H1 (cell line): ENCODE results near the gene PRSS53. TPM values are rescaled to one million over a fixed set of nuclear protein-coding genes. Genes with fewer than 3 reads are reported as not detected.

Experiments used
- CTCF ChIA-PET: fragments of 300-600 bp; sonication (Branson Sonifier 250); formaldehyde crosslinking; loops from one replicate; lab custom pipeline; 2021; ENCODE audit not compliant: partially characterized antibody; lab: Charles Lee
- POLR2A ChIA-PET: fragments of 300-600 bp; sonication (Branson Sonifier 250); formaldehyde crosslinking; loops from one replicate; lab custom pipeline; 2021; ENCODE audit warnings: inconsistent platforms; ENCODE audit not compliant: partially characterized antibody; lab: Charles Lee
- DNase-seq, 2 experiments: peaks; one replicate each; pipeline versions ENCODE4 v3.0.0 to v3.0.0-alpha.2; 2010 to 2022; ENCODE audit warnings: low spot score in 2 of 2, low read depth in 1 of 2, mixed read lengths in 1 of 2
- FAIRE-seq: peaks from 2 replicates; lab custom pipeline; 2011; peaks lifted over from hg19 to GRCh38; lab: Jason Lieb, UNC
- H2AFZ ChIP-seq: 2 replicates; pipeline ENCODE4 v1.8.1; 2012; ENCODE audit warnings: low read length, inconsistent platforms
- H2AK5ac ChIP-seq: 2 replicates; pipeline ENCODE4 v1.6.1; 2013; ENCODE audit warnings: low read depth, low read length
- H2BK120ac ChIP-seq: replicated peaks from 2 replicates; pipeline ENCODE3; 2013; ENCODE audit warnings: low read depth, low read length, inconsistent platforms
- H2BK12ac ChIP-seq: 2 replicates; pipeline ENCODE4 v1.6.1; 2013; ENCODE audit warnings: low read depth, low read length
- H2BK15ac ChIP-seq: 2 replicates; pipeline ENCODE4 v1.6.1; 2013; ENCODE audit warnings: low read length
- H2BK20ac ChIP-seq: 2 replicates; pipeline ENCODE4 v1.6.1; 2013; ENCODE audit warnings: low read length
- H2BK5ac ChIP-seq: 2 replicates; pipeline ENCODE4 v1.6.1; 2013; ENCODE audit warnings: low read depth, low read length
- H3K14ac ChIP-seq: 2 replicates; pipeline ENCODE4 v1.6.1; 2013; ENCODE audit warnings: inconsistent platforms; ENCODE audit not compliant: insufficient read length
- H3K18ac ChIP-seq: 2 replicates; pipeline ENCODE4 v1.6.1; 2013; ENCODE audit warnings: low read length; ENCODE audit errors: extremely low read depth
- H3K23ac ChIP-seq: 2 replicates; pipeline ENCODE4 v1.6.1; 2013; ENCODE audit warnings: inconsistent platforms; ENCODE audit not compliant: insufficient read length
- H3K23me2 ChIP-seq: 2 replicates; pipeline ENCODE4 v1.6.1; 2013; ENCODE audit warnings: low read depth, low read length
- H3K27ac ChIP-seq: 2 replicates; pipeline ENCODE4 v1.6.1; 2011; ENCODE audit warnings: low read depth, low read length, inconsistent platforms
- H3K27me3 ChIP-seq, 4 experiments: replicated peaks in 1 of 4; 1 replicate in 1 of 4; 2 replicates in 3 of 4; pipeline versions ENCODE4 v1.6.1 to v1.8.1; 2011 to 2013; ENCODE audit warnings: low read length in 3 of 4, mild to moderate bottlenecking in 3 of 4, inconsistent platforms in 2 of 4, mixed read lengths in 2 of 4, moderate library complexity in 1 of 4; ENCODE audit not compliant: control insufficient read depth in 3 of 4, insufficient read depth in 3 of 4; ENCODE audit errors: extremely low read depth in 1 of 4
- H3K36me3 ChIP-seq, 4 experiments: 2 replicates each; pipeline versions ENCODE4 v1.6.1 to v1.8.1; 2011 to 2013; ENCODE audit warnings: mild to moderate bottlenecking in 4 of 4, low read length in 3 of 4, moderate library complexity in 2 of 4, control low read depth in 1 of 4, inconsistent platforms in 1 of 4; ENCODE audit not compliant: insufficient read depth in 4 of 4, control insufficient read depth in 2 of 4
- H3K4ac ChIP-seq: replicated peaks from 2 replicates; pipeline ENCODE3; 2013; ENCODE audit warnings: low read length, low read depth, mixed read lengths, inconsistent platforms; ENCODE audit not compliant: insufficient read length
- H3K4me1 ChIP-seq, 4 experiments: replicated peaks in 1 of 4; 1 replicate in 1 of 4; 2 replicates in 3 of 4; pipeline versions ENCODE4 v1.6.1 to v1.8.1; 2011 to 2013; ENCODE audit warnings: low read length in 3 of 4, inconsistent platforms in 2 of 4, mixed read lengths in 1 of 4; ENCODE audit not compliant: insufficient read depth in 4 of 4, control insufficient read depth in 3 of 4
- H3K4me2 ChIP-seq, 2 experiments: 2 replicates each; pipeline versions ENCODE4 v1.6.1 to v1.8.1; 2011 to 2013; ENCODE audit warnings: low read depth in 2 of 2, low read length in 2 of 2, control low read depth in 1 of 2, inconsistent platforms in 1 of 2, mild to moderate bottlenecking in 1 of 2; ENCODE audit not compliant: insufficient read depth in 1 of 2
- H3K4me3 ChIP-seq, 4 experiments: fragments of 200-600, 300-600 bp in 1 of 4; sonication (generic), shearing (Covaris generic), sonication (Bioruptor Twin) in 1 of 4; 2 replicates each; pipeline versions ENCODE4 v1.5.1 to v1.8.1; 2011 to 2016; ENCODE audit warnings: low read length in 4 of 4, low read depth in 3 of 4, control low read depth in 2 of 4, inconsistent platforms in 2 of 4, mild to moderate bottlenecking in 2 of 4, mixed read lengths in 1 of 4, moderate library complexity in 1 of 4; ENCODE audit not compliant: insufficient read depth in 2 of 4; ENCODE audit errors: extremely low read depth in 1 of 4
- H3K56ac ChIP-seq: replicated peaks from 2 replicates; pipeline ENCODE3; 2013; ENCODE audit warnings: low read depth, mild to moderate bottlenecking, mixed read lengths, low read length, inconsistent platforms; ENCODE audit not compliant: insufficient read length
- H3K79me1 ChIP-seq: 2 replicates; pipeline ENCODE4 v1.6.1; 2013; ENCODE audit warnings: low read depth, low read length, control low read depth
- H3K79me2 ChIP-seq, 2 experiments: 2 replicates each; pipeline versions ENCODE4 v1.6.1 to v1.8.1; 2012 to 2013; ENCODE audit warnings: low read length in 2 of 2, mild to moderate bottlenecking in 2 of 2, inconsistent platforms in 1 of 2; ENCODE audit not compliant: insufficient read depth in 2 of 2, control insufficient read depth in 1 of 2
- H3K9ac ChIP-seq, 4 experiments: replicated peaks in 1 of 4; 1 replicate in 1 of 4; 2 replicates in 3 of 4; pipeline versions ENCODE4 v1.6.1 to v1.8.1; 2011 to 2013; ENCODE audit warnings: low read depth in 3 of 4, low read length in 3 of 4, control low read depth in 2 of 4, mild to moderate bottlenecking in 2 of 4, moderate library complexity in 2 of 4, inconsistent platforms in 1 of 4; ENCODE audit errors: extremely low read depth in 1 of 4
- H3K9me3 ChIP-seq, 2 experiments: 2 replicates each; pipeline versions ENCODE4 v1.6.1 to v1.8.1; 2012 to 2013; ENCODE audit warnings: mild to moderate bottlenecking in 2 of 2, moderate library complexity in 2 of 2, control low read depth in 1 of 2, inconsistent platforms in 1 of 2, low read depth in 1 of 2, low read length in 1 of 2, mixed read lengths in 1 of 2; ENCODE audit not compliant: insufficient read depth in 2 of 2
- H4K20me1 ChIP-seq, 2 experiments: replicated peaks in 1 of 2; 2 replicates each; pipeline versions ENCODE3 to v1.8.1; 2011 to 2013; ENCODE audit warnings: inconsistent platforms in 2 of 2, low read length in 2 of 2, mild to moderate bottlenecking in 1 of 2; ENCODE audit not compliant: insufficient read depth in 2 of 2, control insufficient read depth in 1 of 2
- H4K5ac ChIP-seq: 2 replicates; pipeline ENCODE4 v1.6.1; 2013; ENCODE audit warnings: low read length, low read depth, mixed read lengths, inconsistent platforms; ENCODE audit not compliant: insufficient read length
- H4K8ac ChIP-seq: 2 replicates; pipeline ENCODE4 v1.8.0; 2013; ENCODE audit warnings: mild to moderate bottlenecking, moderate library complexity, low read length, inconsistent platforms; ENCODE audit not compliant: insufficient read depth; ENCODE audit errors: extremely low read depth
- H4K91ac ChIP-seq: replicated peaks from 2 replicates; pipeline ENCODE3; 2013; ENCODE audit warnings: low read length, mixed read lengths, inconsistent platforms; ENCODE audit not compliant: insufficient read length
- ASH2L ChIP-seq: fragments of 200-600, 300-600 bp; sonication (generic); IDR thresholded peaks from one replicate; pipeline ENCODE4 v1.7.1; 2017; ENCODE audit warnings: low read length
- CTCF ChIP-seq, 3 experiments: IDR thresholded peaks; 1 replicate in 2 of 3; 2 replicates in 1 of 3; pipeline versions ENCODE4 v1.5.1 to v1.6.1; 2011; ENCODE audit warnings: low read length in 3 of 3, mild to moderate bottlenecking in 3 of 3, inconsistent platforms in 2 of 3, low read depth in 1 of 3, moderate library complexity in 1 of 3; ENCODE audit not compliant: insufficient read depth in 1 of 3; ENCODE audit errors: control extremely low read depth in 1 of 3
- EP300 ChIP-seq, 2 experiments: IDR thresholded peaks; 1 replicate in 1 of 2; 2 replicates in 1 of 2; pipeline ENCODE4 v1.6.1; 2011 to 2012; ENCODE audit warnings: low read depth in 2 of 2, low read length in 2 of 2, mild to moderate bottlenecking in 2 of 2, borderline replicate concordance in 1 of 2, inconsistent platforms in 1 of 2, moderate library complexity in 1 of 2
- KDM1A ChIP-seq: fragments of 200-600, 300-600 bp; sonication (generic); IDR thresholded peaks from 2 replicates; pipeline ENCODE4 v1.7.1; 2016; ENCODE audit warnings: mild to moderate bottlenecking, low read length, borderline replicate concordance
- SIN3A ChIP-seq, 2 experiments: IDR thresholded peaks in 1 of 2; conservative IDR thresholded peaks in 1 of 2; 2 replicates each; pipeline ENCODE4 v1.6.1; 2011 to 2012; ENCODE audit warnings: low read length in 2 of 2, improper control_type of control experiment in 1 of 2, low read depth in 1 of 2, mild to moderate bottlenecking in 1 of 2
- SUZ12 ChIP-seq: fragments of 200-600 bp; sonication (generic); IDR thresholded peaks from 2 replicates; pipeline ENCODE4 v1.6.1; 2012; ENCODE audit warnings: mild to moderate bottlenecking, inconsistent platforms, low read length, moderate library complexity, mixed read lengths
- TBP ChIP-seq: IDR thresholded peaks from 2 replicates; pipeline ENCODE4 v1.6.1; 2011; ENCODE audit warnings: low read depth, low read length, improper control_type of control experiment
- WGBS, 2 experiments: shearing (Covaris generic) in 1 of 2; methylation state at CpG; one replicate each; pipeline versions ENCODE4 v1.1.6 to v1.1.7; 2013 to 2015; ENCODE audit warnings: low lambda C conversion rate in 2 of 2, mixed read lengths in 2 of 2, inconsistent platforms in 1 of 2, low coverage in 1 of 2, missing lambda C conversion rate in 1 of 2; ENCODE audit not compliant: insufficient replicate concordance in 2 of 2, insufficient coverage in 1 of 2, insufficient read length in 1 of 2; ENCODE audit errors: extremely low coverage in 1 of 2, missing lambda C conversion rate in 1 of 2; 5-methylcytosine and 5-hydroxymethylcytosine counted together
- polyA plus RNA-seq, 7 experiments: library from polyadenylated mRNA; depleted of rRNA in 3 of 7; stranded (reverse) in 5 of 7; unstranded in 2 of 7; fragments of >200 nt in 5 of 7; fragments of 200-250 nt in 2 of 7; gene quantifications; 1 replicate in 5 of 7; 2 replicates in 1 of 7; 4 replicates in 1 of 7; pipeline versions ENCODE4 v1.2.1 to v1.2.3, GENCODE V29; 2011 to 2013; ENCODE audit warnings: missing spikeins in 2 of 7, mixed read lengths in 2 of 7
- total RNA-seq: library from RNA; stranded (reverse); fragmentation: NEBNext Ultra II Directional; extraction: Animal tissue kit (Norgen Biotek cat#: 25700); gene quantifications from 2 replicates; pipeline ENCODE4 v1.2.1, GENCODE V29; 2021

The PRSS53 gene
- total and polyA plus RNA-seq, 2 of the 8 experiments (the other 6 are each of a cell fraction or from before 2014, with no cell fraction given) = 1.7 to 2.6 TPM

GRCh38 chr16:31120129-31120528 is 31.4 kb upstream of the PRSS53 start:
- Histone ChIP-seq H3K23ac (no peak overlapping the region), H3K4ac (no peak overlapping the region), H2BK5ac (no peak overlapping the region), H4K91ac (no peak overlapping the region), H3K36me3 (peaks cover 16 to 30% (median 20%) of the 10 kb centered on the region in 4 experiments), H3K23me2 (peaks cover 6% of the 10 kb centered on the region), H3K18ac (no peak overlapping the region), H3K4me3 (no peak overlapping the region), H2AFZ (no peak overlapping the region), H3K4me2 (no peak overlapping the region), H2BK20ac (no peak overlapping the region), H3K27ac (no peak overlapping the region), H3K79me1 (peaks cover 8% of the 10 kb centered on the region), H4K20me1 (peaks cover 0 to 5% of the 10 kb centered on the region in 2 experiments), H4K5ac (no peak overlapping the region), H3K56ac (no peak overlapping the region), H3K27me3 (no peaks in the 10 kb centered on the region), H3K9me3 (no peaks in the 10 kb centered on the region), H3K79me2 (peaks cover 3 to 19% of the 10 kb centered on the region in 2 experiments; a peak in 3 of 4 replicates), H2AK5ac (no peak overlapping the region)
- ChIA-PET CTCF (interaction anchor here (1.0 to 1.7 kb wide), 3 partner anchors 8 to 16 kb away, joined by 3 to 6 read pairs (median 3); partner anchors contain the start of gene PRSS8), POLR2A (interaction anchor here (1.1 to 34.9 kb wide), 4 partner anchors 1 to 78 kb away, joined by 3 to 713 read pairs (median 362); partner anchors contain the start of genes BCKDK, KAT8, PRSS36 and PRSS8)
- FAIRE-seq = no peak
- TF ChIP-seq KDM1A (no peak), TBP (no peak), SIN3A (conservative IDR thresholded peaks at IDR 0.05 in 1 of 2, IDR thresholded peaks at IDR 0.05 in 1 of 2; ENCODE audit: low read depth in 1 of 2, low read length in 2 of 2) (no peak), ASH2L (no peak), SUZ12 (no peak), CTCF (IDR thresholded peaks at IDR 0.05; ENCODE audit: control extremely low read depth in 1 of 3, insufficient read depth in 1 of 3, low read depth in 1 of 3, low read length in 3 of 3) (no peak), EP300 (IDR thresholded peaks at IDR 0.05; ENCODE audit: borderline replicate concordance in 1 of 2, low read depth in 2 of 2, low read length in 2 of 2) (no peak)
- TF ChIP-seq, all 59 proteins: peak for 0
- Histone ChIP-seq H2BK120ac (no peak overlapping the region), H2BK15ac (no peak overlapping the region), H3K4me1 (peaks cover 0 to 4% (median 2%) of the 10 kb centered on the region in 4 experiments; a peak in 3 of 7 replicates), H3K9ac (no peak overlapping the region), H2BK12ac (no peak overlapping the region), H3K14ac (no peak overlapping the region), H4K8ac (no peak overlapping the region)
- WGBS, 2 experiments = 97% methylated on average over 16 of the region's 16 CpGs; no CpG with 5 or more reads in 1 of the 2 experiments
- no peak for DNase-seq
